Gastroesophageal sphincter (tissue), 3 donors: ENCODE data around the gene SFMBT2.

Experiments
- POLR2A ChIP-seq, 2 donors: fragments of 450-650 bp; IDR thresholded peaks; one replicate each; pipeline ENCODE4 v1.6.1; 2017; ENCODE audit warnings: antibody characterized with exemption in 2 of 2, mild to moderate bottlenecking in 2 of 2, moderate library complexity in 1 of 2
- TF ChIP-seq, protein P1 (sequence below), 4 experiments: fragments of 200-600 bp in 2 of 4; fragments of 450-650 bp in 2 of 4; sonication (generic) in 1 of 4; IDR thresholded peaks; one replicate each; pipeline ENCODE4 v1.5.1; 2017 to 2019; ENCODE audit warnings: antibody characterized with exemption in 4 of 4, mild to moderate bottlenecking in 2 of 4, moderate library complexity in 2 of 4

DNA sequence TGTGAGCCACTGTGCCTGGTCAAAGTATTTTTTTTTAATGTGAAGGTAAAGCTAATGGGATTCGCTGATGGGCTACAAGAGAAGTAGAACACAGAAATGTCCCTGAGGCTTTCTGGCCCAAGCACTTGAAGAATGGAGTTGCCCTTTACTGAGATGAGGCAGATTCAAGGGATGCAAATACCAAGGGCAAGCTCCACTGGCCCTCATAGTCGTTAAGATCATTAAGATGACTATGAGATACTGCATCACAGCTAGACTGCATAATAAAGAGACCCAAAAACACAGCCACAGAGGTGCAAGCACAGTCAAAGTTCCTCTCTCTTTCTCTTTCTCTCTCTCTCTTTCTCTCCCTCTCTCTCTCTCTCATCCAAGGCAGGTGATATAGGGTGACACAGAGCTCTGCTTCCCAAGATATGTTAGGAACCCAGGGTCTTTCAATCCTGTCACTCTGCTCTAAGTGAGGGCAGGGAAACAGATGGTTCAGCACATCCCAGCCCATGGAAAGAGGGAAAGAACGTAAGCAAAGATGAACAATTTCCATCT lies 117.4 kb downstream of the SFMBT2 start:
- TF ChIP-seq, protein P1, sequence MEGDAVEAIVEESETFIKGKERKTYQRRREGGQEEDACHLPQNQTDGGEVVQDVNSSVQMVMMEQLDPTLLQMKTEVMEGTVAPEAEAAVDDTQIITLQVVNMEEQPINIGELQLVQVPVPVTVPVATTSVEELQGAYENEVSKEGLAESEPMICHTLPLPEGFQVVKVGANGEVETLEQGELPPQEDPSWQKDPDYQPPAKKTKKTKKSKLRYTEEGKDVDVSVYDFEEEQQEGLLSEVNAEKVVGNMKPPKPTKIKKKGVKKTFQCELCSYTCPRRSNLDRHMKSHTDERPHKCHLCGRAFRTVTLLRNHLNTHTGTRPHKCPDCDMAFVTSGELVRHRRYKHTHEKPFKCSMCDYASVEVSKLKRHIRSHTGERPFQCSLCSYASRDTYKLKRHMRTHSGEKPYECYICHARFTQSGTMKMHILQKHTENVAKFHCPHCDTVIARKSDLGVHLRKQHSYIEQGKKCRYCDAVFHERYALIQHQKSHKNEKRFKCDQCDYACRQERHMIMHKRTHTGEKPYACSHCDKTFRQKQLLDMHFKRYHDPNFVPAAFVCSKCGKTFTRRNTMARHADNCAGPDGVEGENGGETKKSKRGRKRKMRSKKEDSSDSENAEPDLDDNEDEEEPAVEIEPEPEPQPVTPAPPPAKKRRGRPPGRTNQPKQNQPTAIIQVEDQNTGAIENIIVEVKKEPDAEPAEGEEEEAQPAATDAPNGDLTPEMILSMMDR (IDR thresholded peaks at IDR 0.05): no peak
- TF ChIP-seq POLR2A (IDR thresholded peaks at IDR 0.05): no peak
